B cell (primary cell): ENCODE data around the gene POLD4.

Experiments used
- EZH2 ChIP-seq: IDR thresholded peaks from 2 replicates; pipeline ENCODE4 v1.6.1; 2012; ENCODE audit warnings: borderline replicate concordance, low read depth, mild to moderate bottlenecking, moderate library complexity, low read length; ENCODE audit not compliant: insufficient read depth, poor library complexity, severe bottlenecking
- TF ChIP-seq, protein P1 (sequence below): fragments of 200-600 bp; IDR thresholded peaks from one replicate; pipeline ENCODE4 v1.8.0; 2022; ENCODE audit warnings: antibody characterized with exemption, mild to moderate bottlenecking

DNA sequence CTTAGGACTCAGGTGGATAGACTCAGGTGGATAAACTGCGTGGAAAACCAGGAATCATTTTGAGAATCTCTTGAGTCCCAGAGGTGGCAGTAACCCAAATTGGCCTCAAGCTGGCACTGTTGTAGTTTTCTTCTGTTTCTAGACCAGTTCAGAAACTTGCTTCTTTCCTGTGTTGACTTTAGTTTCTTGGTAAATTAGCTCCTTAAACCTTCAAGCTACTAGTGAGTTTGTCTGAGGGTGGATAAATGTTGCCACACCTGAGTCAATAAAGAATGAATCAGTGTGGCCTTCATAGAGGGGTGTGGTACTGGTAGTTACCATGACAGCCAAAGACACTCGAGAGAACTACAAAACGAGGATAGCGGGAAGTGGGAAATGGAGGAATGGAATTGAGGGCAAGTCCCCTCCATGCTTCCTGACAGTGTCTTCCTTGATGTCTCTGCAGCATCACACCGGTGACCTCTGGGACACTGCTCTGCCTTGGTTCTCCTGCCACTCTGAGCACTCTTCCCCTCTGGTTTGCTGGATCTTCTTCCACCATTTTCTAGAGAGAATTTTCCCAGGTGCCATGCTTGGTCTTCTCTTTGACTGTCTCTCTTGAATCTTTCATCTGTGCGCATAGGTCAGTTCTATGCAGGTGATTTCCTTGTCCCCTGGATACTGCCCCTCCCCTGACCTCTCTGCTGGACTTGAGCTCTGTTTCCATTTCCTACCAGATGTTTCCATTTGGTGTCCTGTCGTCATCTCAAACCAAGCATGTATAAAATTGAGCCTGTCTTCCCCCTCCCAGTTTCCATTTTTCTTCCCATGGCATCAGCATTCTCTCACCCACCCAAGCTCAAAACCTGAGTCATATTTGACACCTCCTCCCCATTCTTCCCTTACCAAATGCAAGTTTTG lies 7.2 kb downstream of the POLD4 start:
- no peak for TF ChIP-seq EZH2
- TF ChIP-seq, protein P1, sequence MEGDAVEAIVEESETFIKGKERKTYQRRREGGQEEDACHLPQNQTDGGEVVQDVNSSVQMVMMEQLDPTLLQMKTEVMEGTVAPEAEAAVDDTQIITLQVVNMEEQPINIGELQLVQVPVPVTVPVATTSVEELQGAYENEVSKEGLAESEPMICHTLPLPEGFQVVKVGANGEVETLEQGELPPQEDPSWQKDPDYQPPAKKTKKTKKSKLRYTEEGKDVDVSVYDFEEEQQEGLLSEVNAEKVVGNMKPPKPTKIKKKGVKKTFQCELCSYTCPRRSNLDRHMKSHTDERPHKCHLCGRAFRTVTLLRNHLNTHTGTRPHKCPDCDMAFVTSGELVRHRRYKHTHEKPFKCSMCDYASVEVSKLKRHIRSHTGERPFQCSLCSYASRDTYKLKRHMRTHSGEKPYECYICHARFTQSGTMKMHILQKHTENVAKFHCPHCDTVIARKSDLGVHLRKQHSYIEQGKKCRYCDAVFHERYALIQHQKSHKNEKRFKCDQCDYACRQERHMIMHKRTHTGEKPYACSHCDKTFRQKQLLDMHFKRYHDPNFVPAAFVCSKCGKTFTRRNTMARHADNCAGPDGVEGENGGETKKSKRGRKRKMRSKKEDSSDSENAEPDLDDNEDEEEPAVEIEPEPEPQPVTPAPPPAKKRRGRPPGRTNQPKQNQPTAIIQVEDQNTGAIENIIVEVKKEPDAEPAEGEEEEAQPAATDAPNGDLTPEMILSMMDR = peak; percentile 79
